LNCAP (cell line): ENCODE data around the gene CLMP.

ENCODE experiments used
- TF ChIP-seq, protein P1 (sequence below): fragments of 450-650 bp; IDR thresholded peaks from 2 replicates; pipeline ENCODE4 v1.5.1; 2017; ENCODE audit warnings: mild to moderate bottlenecking

Gene CLMP

DNA sequence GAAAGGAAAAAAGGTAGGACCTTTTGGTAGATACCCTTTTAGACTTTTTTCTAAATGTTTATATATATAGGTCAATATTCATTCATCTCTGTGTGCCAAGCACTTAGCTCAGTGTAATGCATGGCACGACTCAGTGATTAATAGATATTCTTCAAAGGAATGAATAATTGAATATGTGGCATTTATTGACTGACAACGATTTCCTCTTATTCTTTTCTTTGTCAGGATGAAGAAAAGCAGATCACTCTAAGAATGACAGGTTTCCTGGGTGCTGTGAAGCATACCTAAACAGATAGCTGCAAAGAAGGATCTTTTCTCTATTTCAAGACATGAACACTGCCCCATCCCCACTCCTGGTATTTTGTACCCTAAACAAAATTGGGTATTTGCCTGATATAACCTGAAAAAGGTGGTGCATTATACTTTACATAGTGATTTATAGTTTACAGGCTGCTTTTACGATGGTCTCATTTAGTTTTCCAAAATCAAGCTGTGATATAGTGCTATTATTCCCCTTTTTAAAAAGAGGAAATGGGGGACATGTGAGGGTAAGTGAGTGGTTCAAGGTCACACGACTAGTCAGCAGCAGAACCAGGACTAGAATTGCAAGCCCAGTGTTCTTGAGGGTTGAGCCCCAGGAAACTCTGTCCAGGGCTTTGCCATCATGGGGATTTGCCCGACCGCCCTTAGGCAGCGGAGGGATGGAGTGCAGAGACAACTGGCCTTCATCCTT, 32.9 kb upstream of the CLMP start:
- TF ChIP-seq, protein P1, sequence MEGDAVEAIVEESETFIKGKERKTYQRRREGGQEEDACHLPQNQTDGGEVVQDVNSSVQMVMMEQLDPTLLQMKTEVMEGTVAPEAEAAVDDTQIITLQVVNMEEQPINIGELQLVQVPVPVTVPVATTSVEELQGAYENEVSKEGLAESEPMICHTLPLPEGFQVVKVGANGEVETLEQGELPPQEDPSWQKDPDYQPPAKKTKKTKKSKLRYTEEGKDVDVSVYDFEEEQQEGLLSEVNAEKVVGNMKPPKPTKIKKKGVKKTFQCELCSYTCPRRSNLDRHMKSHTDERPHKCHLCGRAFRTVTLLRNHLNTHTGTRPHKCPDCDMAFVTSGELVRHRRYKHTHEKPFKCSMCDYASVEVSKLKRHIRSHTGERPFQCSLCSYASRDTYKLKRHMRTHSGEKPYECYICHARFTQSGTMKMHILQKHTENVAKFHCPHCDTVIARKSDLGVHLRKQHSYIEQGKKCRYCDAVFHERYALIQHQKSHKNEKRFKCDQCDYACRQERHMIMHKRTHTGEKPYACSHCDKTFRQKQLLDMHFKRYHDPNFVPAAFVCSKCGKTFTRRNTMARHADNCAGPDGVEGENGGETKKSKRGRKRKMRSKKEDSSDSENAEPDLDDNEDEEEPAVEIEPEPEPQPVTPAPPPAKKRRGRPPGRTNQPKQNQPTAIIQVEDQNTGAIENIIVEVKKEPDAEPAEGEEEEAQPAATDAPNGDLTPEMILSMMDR = no peak

DNA sequence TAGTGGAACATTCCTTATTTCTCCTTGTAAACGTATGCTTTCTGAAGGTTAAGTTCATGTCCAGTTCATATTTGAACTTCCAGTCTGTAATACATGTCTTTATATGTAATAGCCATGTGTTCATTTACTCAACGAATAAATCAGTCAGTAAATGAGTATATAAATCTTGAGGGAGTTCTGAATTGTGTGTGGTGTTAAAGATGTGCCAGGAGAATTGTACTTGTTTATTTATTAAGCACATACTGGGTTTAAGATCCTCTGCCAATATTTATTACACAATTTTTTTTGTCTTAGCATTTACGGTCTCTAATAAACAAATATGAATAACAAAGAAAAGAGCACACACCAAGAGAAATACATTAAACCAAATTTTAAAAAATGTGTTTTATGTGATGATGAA, 26.5 kb upstream of the CLMP start:
- TF ChIP-seq, protein P1 = no peak

DNA sequence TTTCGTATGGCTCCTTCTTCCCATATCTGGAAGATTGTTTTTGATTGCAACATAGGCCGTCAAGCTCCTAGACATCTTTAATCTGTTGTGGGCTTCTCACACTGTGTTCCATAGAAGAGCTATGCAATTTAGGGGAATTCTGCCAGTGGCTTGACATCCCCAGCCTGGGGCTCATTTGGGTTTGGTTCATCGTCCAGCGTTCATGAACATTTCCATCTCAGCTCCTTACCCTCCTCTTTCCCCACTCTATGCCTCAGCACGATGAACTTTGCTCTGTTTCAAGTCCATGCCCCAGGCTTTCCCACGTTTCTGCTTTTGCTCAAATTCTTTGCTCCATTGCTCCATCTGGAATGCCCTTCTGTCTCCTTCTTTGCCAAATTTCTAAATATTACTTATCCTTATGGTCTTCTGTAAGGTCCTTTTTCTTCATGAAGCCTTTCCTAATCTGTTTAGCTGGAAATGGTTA, 26.1 kb upstream of the CLMP start:
- TF ChIP-seq, protein P1 = no peak

DNA sequence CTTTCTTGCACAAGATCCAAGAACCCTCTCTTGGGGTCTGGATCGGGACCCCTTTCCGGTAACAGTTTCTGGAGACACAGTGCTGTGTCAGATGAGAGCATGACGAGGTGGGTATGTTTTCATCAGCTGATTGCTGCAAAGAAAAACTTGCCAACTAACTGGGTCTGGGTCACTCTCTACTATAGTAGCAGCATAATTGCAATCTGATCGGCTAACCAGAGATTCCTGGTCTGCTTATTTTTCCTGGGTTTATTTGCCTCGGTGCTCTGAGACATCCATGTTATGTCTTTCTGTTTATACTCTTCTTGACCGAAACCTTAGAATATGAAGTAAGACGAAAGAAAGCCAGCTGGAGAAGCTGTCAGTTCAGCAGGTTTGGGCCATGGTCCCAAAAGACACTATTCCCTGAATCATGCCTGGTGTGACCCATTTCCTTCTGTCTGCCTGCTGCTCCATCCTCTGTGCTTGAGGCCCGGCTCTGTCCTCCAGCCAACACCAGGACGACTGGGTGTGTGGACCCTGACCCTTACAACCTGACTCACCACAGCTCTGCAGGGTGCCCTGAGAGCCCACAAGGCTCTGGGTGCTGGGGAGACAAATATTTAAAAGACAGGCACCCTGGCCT, 24.1 kb upstream of the CLMP start:
- TF ChIP-seq, protein P1 = no peak

DNA sequence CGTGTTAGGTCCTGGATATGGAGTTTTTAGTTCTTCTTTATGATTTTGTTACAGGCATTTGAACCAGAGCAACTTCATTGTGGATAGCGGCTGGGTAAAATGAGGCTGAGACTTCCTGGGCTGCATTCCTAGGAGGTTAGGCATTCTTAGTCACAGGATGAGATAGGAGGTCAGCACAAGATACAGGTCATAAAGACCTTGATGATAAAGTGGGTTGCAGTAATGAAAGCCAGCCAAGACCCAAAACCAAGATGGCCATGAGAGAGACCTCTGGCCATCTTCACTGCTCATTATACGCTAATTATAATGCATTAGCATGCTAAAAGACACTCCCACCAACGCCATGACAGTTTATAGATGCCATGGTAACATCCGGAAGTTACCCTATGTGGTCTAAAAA, 23.4 kb upstream of the CLMP start:
- TF ChIP-seq, protein P1 = no peak

DNA sequence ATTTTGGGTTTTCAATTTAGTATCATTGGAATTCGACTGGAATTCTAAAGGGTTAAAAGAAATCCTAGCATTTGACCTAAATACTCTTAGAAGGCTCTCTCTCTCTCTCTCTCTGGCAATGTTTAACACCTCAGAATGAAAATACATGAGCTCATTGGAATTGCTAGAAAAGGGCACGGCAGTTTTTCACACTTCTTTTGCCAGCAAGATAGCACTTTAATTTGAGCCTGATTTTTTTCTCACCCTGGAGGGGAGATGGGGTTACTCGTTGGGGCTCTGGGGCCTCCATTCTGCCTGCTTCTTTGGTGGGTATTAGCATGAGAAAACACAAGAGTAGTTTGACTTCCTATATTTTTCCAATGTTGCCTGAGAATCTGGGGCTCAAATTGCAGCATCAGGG, 22.8 kb upstream of the CLMP start:
- TF ChIP-seq, protein P1 = no peak

DNA sequence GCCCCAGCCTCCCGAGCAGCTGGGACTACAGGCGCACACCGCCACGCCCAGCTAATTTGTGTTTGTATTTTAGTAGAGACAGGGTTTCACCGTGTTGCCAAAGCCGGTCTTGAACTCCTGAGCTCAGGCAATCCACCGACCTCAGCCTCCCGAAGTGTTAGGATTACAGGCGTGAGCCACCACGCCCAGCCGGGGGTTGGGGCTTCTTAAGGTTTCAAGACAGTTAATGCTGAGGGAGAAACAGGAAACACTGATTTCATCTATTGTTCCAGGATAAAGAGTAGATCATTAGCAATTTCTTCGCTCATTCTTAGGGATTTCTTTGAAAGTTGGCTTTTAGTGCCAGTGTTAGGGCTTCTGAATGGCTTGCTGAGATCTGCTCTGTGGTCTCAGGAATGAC, 21.2 kb upstream of the CLMP start:
- TF ChIP-seq, protein P1 = no peak
